GM21423 (cell line): ENCODE measurements around the gene DHRS4L2.
"Not testable (repeated sequence)": the region's sequence is repeated elsewhere in the genome, so short reads cannot be mapped to it uniquely, and the experiment has no call there.

Source experiments
- ATAC-seq: cut with Tn5 transposase; IDR thresholded peaks from one replicate; pipeline ENCODE4 v1.9.1; 2021; ENCODE audit warnings: mild to moderate bottlenecking, moderate library complexity; ENCODE audit not compliant: unreplicated experiment

The DHRS4L2 gene

DNA sequence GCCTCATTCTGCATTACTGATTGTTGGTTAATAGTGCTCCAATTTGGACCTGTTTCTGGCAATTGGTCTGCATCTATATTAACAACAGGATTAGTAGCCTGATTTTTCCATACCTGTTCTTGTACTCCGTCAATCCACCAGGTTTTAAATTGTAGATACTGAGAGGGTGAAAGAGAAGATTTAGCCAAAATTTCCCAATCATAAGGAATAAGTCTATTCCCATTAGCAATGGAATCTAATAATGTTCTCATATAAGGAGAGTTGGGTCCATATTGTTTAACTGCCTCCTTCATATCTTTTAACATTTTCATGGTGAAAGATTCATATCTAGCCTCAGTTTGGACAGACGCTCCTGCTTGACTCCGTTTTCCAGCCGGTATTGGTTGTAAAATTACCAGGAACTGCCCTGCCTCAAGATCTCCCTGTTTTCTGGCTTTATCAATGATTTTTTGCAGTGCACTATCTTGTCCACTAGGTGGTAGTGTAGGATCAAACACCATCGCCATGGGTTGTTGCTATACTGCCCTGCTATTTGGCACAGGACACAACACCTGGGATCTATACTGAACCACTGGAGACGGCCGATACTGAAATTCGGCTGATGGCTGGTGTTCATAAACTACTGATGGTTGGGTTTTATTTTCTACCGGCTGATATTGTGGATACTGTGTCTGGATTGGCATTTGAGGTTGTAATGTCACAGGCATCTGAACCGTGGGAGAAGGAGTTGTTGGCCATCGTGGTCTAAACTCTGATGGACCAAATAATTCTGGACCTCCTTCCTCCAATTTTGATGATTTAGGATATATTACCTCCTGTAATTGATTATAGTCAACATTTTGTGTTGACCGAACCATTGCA, 25.2 kb downstream of the DHRS4L2 start:
- peak; percentile 68 for ATAC-seq

- ATAC-seq: not testable (repeated sequence)
Observed at GRCh38 chr14:24015745-24016144, 27.0 kb downstream of the DHRS4L2 start.

GRCh38 chr14:24018978-24019377, 30.2 kb downstream of the DHRS4L2 start:
- not testable (repeated sequence) for ATAC-seq

- not testable (repeated sequence) for ATAC-seq
Observed at GRCh38 chr14:24019944-24020343, 31.2 kb downstream of the DHRS4L2 start.

DNA sequence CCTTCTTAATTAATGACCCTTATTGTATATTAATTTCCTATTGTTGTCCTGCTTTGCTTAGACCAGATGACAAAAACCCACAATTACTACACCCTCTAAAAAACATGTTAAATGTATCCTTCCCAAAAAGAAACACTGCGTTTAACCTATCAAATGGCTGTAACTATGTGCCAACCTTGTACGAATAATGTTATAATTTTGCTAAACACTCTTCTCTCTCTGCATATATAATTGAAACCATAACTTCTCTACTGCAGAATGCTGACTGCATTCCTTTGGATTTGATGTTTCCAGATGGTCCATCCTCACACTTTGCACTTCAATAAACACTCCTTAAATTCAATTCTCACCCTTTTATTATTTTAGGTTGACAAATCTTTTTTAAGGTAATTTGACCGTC, 31.8 kb downstream of the DHRS4L2 start:
- not testable (repeated sequence) for ATAC-seq

DNA sequence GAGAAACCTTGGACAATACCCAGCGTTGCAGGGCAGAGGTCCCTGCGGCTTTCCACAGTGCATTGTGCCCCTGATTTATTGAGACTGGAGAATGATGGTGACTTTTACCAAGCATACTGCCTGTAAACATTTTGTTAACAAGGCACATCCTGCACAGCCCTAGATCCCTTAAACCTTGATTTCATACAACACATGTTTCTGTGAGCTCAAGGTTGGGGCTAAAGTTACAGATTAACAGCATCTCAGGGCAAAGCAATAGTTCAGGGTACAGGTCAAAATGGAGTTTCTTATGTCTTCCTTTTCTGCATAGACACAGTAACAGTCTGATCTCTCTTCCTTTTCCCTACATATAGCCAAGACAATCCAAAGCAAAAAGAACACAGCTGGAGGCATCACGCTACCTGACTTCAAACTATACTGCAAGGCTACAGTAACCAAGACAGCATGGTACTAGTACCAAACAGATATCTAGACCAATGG, 36.2 kb downstream of the DHRS4L2 start:
- not testable (repeated sequence) for ATAC-seq

DNA sequence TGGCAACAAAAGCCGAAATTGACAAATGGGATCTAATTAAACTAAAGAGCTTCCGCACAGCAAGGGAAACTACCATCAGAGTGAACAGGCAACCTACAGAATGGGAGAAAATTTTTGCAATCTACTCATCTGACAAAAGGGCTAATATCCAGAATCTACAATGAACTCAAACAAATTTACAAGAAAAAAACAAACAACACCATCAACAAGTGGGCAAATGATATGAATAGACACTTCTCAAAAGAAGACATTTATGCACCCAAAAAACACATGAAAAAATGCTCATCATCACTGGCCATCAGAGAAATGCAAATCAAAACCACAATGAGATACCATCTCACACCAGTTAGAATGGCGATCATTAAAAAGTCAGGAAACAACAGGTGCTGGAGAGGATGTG, 41.0 kb downstream of the DHRS4L2 start:
- not testable (repeated sequence) for ATAC-seq

GRCh38 chr14:24031331-24031730, 42.6 kb downstream of the DHRS4L2 start:
- not testable (repeated sequence) for ATAC-seq

- ATAC-seq: no peak
Observed at GRCh38 chr14:24032727-24033418, 44.1 kb downstream of the DHRS4L2 start.

DNA sequence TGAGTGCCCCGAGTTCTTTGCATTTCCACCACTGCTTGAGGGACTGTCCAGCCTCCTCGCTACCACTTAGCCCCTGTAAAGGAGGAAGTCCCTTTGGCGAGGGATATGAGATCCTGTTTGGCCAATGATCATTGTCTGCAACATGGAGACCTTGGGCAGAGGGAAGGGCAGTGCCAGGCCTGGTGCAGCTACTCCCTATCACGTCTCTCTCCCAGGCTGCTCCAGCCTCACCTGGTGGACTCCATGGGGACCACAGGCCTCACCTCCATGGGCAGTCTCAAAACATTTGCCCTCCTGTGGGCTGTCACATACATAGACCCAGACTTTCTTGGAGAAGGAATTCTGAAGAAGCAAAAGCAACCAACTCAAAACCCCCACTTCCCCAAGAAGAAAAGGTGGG, 47.0 kb downstream of the DHRS4L2 start:
- peak; percentile 16 for ATAC-seq

DNA sequence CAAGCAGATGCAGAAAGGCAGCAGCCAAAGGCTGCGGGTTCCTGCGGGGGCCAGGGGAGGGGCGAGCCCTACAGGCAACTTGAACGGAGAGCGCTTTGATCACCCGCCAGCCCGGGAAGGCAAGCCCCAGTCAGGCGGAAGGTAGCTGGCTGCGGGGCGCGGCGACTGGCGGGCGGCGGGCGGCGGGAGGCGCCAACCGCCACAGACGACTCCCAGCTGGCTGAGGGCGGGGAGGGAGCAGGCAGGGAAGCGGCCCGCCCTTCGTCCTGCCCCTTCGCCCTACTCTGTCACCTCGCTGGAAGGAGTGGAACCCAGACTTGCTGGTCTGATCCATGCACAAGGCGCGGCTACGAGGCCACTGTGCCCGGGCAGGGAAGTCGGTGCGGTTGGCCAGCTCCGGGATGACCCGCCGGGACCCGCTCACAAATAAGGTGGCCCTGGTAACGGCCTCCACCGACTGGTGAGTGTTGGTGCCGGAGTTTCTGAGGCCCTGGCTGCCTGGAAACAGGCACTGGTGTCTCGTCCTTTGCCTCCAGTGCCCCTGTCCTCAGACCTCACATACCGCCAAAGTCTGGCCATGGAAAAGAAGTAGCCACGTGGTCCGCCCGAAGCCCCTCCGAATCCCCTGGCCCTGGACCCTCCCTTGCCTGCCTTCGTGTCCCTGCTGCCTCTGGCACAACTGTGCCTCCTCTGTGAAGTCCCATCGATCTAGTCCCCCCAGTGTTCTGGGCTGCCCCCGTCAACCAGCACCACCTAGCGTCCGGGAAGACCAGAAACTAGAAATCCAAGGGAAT, 47.6 kb downstream of the DHRS4L2 start:
- ATAC-seq: peak; percentile 69

DNA sequence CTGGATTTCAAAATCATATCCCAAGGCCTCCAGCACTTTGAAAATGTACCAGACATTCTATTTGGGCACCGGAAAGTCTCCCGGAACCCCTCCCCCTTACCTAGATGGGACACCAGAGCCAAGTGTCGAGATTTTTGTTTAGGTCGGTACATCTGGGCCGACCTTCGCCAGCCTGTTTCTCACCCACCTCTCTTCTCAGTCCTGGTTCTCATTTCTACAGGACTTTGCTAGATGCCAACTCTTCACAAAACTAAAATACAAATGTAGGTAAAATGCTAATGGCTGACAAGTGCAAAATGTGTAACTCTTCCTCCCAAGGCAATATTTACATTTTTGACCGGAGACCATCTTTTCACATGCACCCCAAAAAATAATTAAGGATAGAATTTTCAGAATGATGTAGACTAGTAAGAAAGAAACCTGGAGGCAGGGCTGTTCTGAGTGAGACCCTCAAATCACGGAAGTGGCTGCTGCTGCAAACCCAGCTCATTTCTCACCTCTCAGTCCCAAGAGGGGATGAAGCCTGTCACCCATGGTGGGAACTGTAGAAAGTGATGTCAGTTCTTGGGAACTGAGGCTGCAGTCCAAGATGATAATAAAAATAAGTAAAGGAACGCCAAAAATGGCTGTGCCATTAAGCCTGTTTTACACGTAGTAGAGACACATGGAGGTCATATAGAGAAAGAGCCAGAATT, 48.4 kb downstream of the DHRS4L2 start:
- not testable (repeated sequence) for ATAC-seq

DNA sequence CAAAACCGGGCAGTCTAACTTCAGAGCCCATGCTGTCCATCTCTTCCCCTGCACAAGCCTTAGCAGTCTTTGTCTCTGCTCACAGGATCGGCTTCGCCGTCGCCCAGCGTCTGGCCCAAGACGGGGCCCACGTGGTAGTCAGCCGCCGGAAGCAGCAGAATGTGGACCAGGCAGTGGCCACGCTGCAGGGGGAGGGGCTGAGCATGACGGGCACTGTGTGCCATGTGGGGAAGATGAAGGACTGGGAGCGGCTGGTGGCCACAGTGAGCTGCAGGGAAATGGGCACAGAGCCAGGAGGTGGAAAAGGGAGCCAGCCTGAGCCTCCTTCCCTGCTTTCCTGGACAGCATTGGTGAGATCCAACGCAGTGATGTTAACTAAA, 48.9 kb downstream of the DHRS4L2 start:
- no peak for ATAC-seq

DNA sequence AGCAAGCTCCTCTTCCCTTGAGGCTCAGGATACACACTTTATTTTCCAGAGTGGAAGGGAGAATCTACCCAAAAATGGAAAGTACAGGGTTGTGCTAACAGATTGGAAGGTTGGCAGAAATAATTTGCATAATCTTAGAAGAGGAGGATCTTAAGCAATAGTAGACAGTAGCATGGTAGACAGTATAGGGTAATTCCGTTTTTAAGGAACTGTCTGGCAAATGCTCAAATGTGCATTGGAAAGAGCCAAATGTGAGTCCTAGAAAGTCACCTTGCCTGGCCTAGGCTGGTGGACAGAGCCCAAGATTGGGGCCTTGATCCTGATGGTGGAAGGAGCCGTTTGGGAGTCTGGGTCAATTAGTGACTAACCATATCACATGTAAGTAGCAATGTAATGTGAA, 50.0 kb downstream of the DHRS4L2 start:
- no peak for ATAC-seq

- ATAC-seq: no peak
Observed at GRCh38 chr14:24040692-24041091, 52.0 kb downstream of the DHRS4L2 start.

GRCh38 chr14:24042746-24043145, 54.0 kb downstream of the DHRS4L2 start:
- ATAC-seq: no peak

DNA sequence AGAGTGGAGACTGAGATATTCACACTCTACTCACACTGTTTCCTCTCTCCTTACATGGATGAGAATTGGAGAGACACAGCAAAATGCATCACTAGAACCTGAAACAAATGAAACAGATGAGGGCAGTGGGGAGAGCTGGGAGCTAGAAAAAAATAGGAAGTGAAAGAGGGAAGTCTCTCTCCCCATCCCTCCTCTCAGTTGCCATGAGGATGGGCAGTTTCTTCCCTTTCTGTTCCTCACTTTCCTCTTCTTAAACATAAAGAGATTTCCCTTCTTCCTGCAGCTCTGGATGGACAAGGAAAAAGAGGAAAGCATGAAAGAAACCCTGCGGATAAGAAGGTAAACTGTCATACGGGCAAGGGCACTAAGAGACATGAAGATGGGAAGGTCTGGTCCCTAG, 60.3 kb downstream of the DHRS4L2 start:
- ATAC-seq: not testable (repeated sequence)

GRCh38 chr14:24050753-24051152, 62.0 kb downstream of the DHRS4L2 start:
- not testable (repeated sequence) for ATAC-seq

DNA sequence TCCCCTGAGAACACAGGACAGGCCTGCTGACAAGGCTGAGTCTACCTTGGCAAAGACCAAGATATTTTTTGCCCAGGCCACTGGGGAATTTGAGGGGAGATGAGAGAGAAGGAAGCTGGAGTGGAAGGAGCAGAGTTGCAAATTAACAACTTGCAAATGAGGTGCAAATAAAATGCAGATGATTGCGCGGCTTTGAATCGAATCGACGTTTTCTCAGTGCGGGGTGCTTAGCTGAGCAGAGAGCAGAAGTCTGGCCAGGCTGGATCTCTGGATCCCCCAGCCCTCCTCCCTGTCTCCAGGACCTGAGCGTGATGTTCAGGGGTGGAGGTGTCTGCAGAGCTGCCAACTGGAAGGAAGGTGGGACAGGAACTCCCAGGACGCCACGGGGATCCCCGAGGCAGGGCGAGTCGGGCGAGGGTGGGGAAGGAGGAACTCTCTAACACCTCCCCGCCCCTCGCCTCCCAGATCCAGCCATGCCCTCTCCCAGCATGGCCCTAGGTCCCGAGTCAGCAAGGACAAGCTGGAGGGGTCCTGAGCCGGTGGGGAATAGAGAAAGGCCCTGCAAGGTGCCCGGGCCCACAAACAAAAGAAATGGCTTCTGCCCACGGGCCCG, 62.6 kb downstream of the DHRS4L2 start:
- ATAC-seq: no peak
